GM23338 (cell line): ENCODE data around the gene ATP8A1. TPM values are rescaled to one million over a fixed set of nuclear protein-coding genes. Genes with fewer than 3 reads are reported as not detected.

ENCODE experiments used
- ATAC-seq: fragments of 200-7000 bp; cut with Tn5 transposase; 3 replicates; pipeline ENCODE4 v1.9.1; 2020
- DNase-seq: peaks from one replicate; pipeline ENCODE4 v3.0.0-alpha.2; 2015; ENCODE audit warnings: low spot score
- H2AFZ ChIP-seq: fragments of 200-600 bp; sonication (generic); 2 replicates; pipeline ENCODE4 v1.8.0; 2016; ENCODE audit warnings: antibody characterized with exemption, mild to moderate bottlenecking, moderate library complexity
- H3F3A ChIP-seq: fragments of 200-600 bp; sonication (generic); replicated peaks from 2 replicates; pipeline ENCODE4 v1.8.0; 2017; ENCODE audit warnings: antibody characterized with exemption, mixed run types, low read depth
- H3K27ac ChIP-seq: fragments of 200-600 bp; sonication (generic); 2 replicates; pipeline ENCODE4 v1.6.1; 2016; ENCODE audit warnings: low read depth
- H3K27me3 ChIP-seq: fragments of 200-600 bp; sonication (generic); 2 replicates; pipeline ENCODE4 v1.8.0; 2016; ENCODE audit warnings: mild to moderate bottlenecking, mixed run types, moderate library complexity; ENCODE audit not compliant: insufficient read depth
- H3K36me3 ChIP-seq: fragments of 200-600 bp; sonication (generic); 2 replicates; pipeline ENCODE4 v1.8.0; 2016; ENCODE audit warnings: mild to moderate bottlenecking; ENCODE audit not compliant: insufficient read depth
- H3K4me1 ChIP-seq: fragments of 200-600 bp; sonication (generic); 2 replicates; pipeline ENCODE4 v1.8.0; 2016; ENCODE audit warnings: mild to moderate bottlenecking, moderate library complexity; ENCODE audit not compliant: insufficient read depth
- H3K4me2 ChIP-seq: fragments of 200-600 bp; sonication (generic); 2 replicates; pipeline ENCODE4 v1.7.1; 2017; ENCODE audit warnings: mixed run types
- H3K4me3 ChIP-seq: fragments of 200-600 bp; sonication (generic); 2 replicates; pipeline ENCODE4 v1.6.1; 2016; ENCODE audit warnings: mixed run types
- H3K79me2 ChIP-seq: fragments of 200-600 bp; sonication (generic); replicated peaks from 2 replicates; pipeline ENCODE4 v1.8.0; 2017; ENCODE audit warnings: mild to moderate bottlenecking; ENCODE audit not compliant: insufficient read depth
- H3K9me2 ChIP-seq: fragments of 200-600 bp; sonication (generic); 2 replicates; pipeline ENCODE4 v1.8.0; 2017; ENCODE audit not compliant: insufficient read depth
- H4K20me1 ChIP-seq: fragments of 200-600 bp; sonication (generic); replicated peaks from 2 replicates; pipeline ENCODE4 v1.8.0; 2017; ENCODE audit warnings: mild to moderate bottlenecking; ENCODE audit not compliant: insufficient read depth
- H3K27ac Mint-ChIP-seq: 2 replicates; pipeline ENCODE4 v1.8.0; 2020; ENCODE audit warnings: inconsistent platforms, mild to moderate bottlenecking, moderate library complexity, mixed read lengths
- H3K27me3 Mint-ChIP-seq: 3 replicates; pipeline ENCODE4 v1.8.0; 2022; ENCODE audit warnings: low read depth, mild to moderate bottlenecking, moderate library complexity, mixed read lengths, inconsistent platforms; ENCODE audit not compliant: insufficient read depth, poor library complexity
- H3K36me3 Mint-ChIP-seq: 3 replicates; pipeline ENCODE4 v1.8.0; 2021; ENCODE audit warnings: low read depth, mild to moderate bottlenecking, inconsistent platforms, moderate library complexity, mixed read lengths
- H3K4me1 Mint-ChIP-seq: 3 replicates; pipeline ENCODE4 v1.8.0; 2020; ENCODE audit warnings: mild to moderate bottlenecking, inconsistent platforms, mixed read lengths
- H3K4me3 Mint-ChIP-seq: 3 replicates; pipeline ENCODE4 v1.8.0; 2021; ENCODE audit warnings: moderate library complexity, mild to moderate bottlenecking, inconsistent platforms, mixed read lengths
- H3K9me3 Mint-ChIP-seq: 3 replicates; pipeline ENCODE4 v1.8.0; 2020; ENCODE audit warnings: moderate library complexity, mild to moderate bottlenecking, inconsistent platforms, mixed read lengths
- CREB1 ChIP-seq: fragments of 250-450 bp; sonication (Bioruptor Pico); IDR thresholded peaks from 2 replicates; pipeline ENCODE4 v1.5.0; 2020; ENCODE audit warnings: low read depth, mild to moderate bottlenecking, moderate library complexity
- CTCF ChIP-seq, 2 experiments: fragments of 200-600 bp in 1 of 2; sonication (generic) in 1 of 2; conservative IDR thresholded peaks; 2 replicates each; pipeline versions ENCODE4 v1.5.1 to v1.6.1; 2016 to 2017; ENCODE audit warnings: antibody characterized with exemption in 2 of 2, low read depth in 2 of 2, mild to moderate bottlenecking in 2 of 2, moderate library complexity in 1 of 2
- ETS1 ChIP-seq: IDR thresholded peaks from 2 replicates; pipeline ENCODE4 v1.6.1; 2016; ENCODE audit warnings: antibody characterized with exemption
- EZH2 ChIP-seq: fragments of 200-600 bp; sonication (generic); IDR thresholded peaks from one replicate; pipeline ENCODE4 v1.8.0; 2017; ENCODE audit warnings: antibody characterized with exemption, mild to moderate bottlenecking, low read depth; ENCODE audit not compliant: unreplicated experiment
- EZH2phosphoT487 ChIP-seq: fragments of 200-600 bp; sonication (generic); IDR thresholded peaks from one replicate; pipeline ENCODE4 v1.8.1; 2018; ENCODE audit warnings: antibody characterized with exemption; ENCODE audit not compliant: unreplicated experiment
- JUNB ChIP-seq: IDR thresholded peaks from one replicate; pipeline ENCODE4 v1.6.1; 2016; ENCODE audit warnings: antibody characterized with exemption; ENCODE audit not compliant: unreplicated experiment
- NANOG ChIP-seq: IDR thresholded peaks from 2 replicates; pipeline ENCODE4 v1.6.1; 2016; ENCODE audit warnings: antibody characterized with exemption, borderline replicate concordance
- POLR2AphosphoS5 ChIP-seq: IDR thresholded peaks from 2 replicates; pipeline ENCODE4 v1.6.1; 2016; ENCODE audit warnings: antibody characterized with exemption, low read depth
- REST ChIP-seq: IDR thresholded peaks from one replicate; pipeline ENCODE4 v1.6.1; 2018; ENCODE audit warnings: antibody characterized with exemption; ENCODE audit not compliant: unreplicated experiment
- STAT1 ChIP-seq: IDR thresholded peaks from one replicate; pipeline ENCODE4 v1.6.1; 2016; ENCODE audit warnings: antibody characterized with exemption; ENCODE audit not compliant: unreplicated experiment
- ZNF114 ChIP-seq: fragments of 250-450 bp; sonication (Bioruptor Pico); IDR thresholded peaks from 2 replicates; pipeline ENCODE4 v1.5.0; 2020; ENCODE audit warnings: mild to moderate bottlenecking, moderate library complexity
- ZNF331 ChIP-seq: fragments of 250-450 bp; sonication (Bioruptor Pico); IDR thresholded peaks from 2 replicates; pipeline ENCODE4 v1.5.0; 2020; ENCODE audit warnings: low read depth, mild to moderate bottlenecking, moderate library complexity
- polyA plus RNA-seq: library from polyadenylated mRNA; unstranded; fragments of >200 nt; fragmentation: Nextera tagmentation; extraction: Ambion mirVana; gene quantifications from 2 replicates; pipeline ENCODE4 v1.2.1, GENCODE V29; 2016
- total RNA-seq: library from RNA; depleted of rRNA; stranded (reverse); fragments of >200 nt; shearing (Covaris generic); gene quantifications from 2 replicates; pipeline ENCODE4 v1.2.3, GENCODE V29; 2014

Gene ATP8A1
- total and polyA plus RNA-seq, 2 experiments from 2014 or later = 6.8 to 66.3 TPM

- Histone ChIP-seq H3K4me2 (no peak overlapping the region), H3K4me1 (no peaks in the 10 kb centered on the region), H4K20me1 (0 out of 2 replicates have a peak, but pooled peaks cover 6% of the 10 kb centered on the region), H3F3A (no peaks in the 10 kb centered on the region), H3K27me3 (no peaks in the 10 kb centered on the region), H3K27ac (no peak overlapping the region), H3K4me3 (no peak overlapping the region), H2AFZ (no peak overlapping the region), H3K36me3 (no peaks in the 10 kb centered on the region; the same call in 1 of the 2 replicates), H3K9me2 (no peaks in the 10 kb centered on the region; the same call in 1 of the 2 replicates), H3K79me2 (no peaks in the 10 kb centered on the region)
- Mint-ChIP-seq H3K4me3 (no peak overlapping the region), H3K36me3 (peaks cover 11% of the 10 kb centered on the region; the same call in 2 of the 3 replicates), H3K27me3 (peaks cover 2% of the 10 kb centered on the region), H3K9me3 (no peaks in the 10 kb centered on the region), H3K27ac (no peak overlapping the region), H3K4me1 (peaks cover 6% of the 10 kb centered on the region)
- ATAC-seq = no peak
- TF ChIP-seq EZH2 = no peak
- TF ChIP-seq ZNF331 = no peak
- no peak for TF ChIP-seq CTCF (conservative IDR thresholded peaks at IDR 0.05; ENCODE audit: low read depth in 2 of 2)
- TF ChIP-seq CREB1 (CRISPR knock-in tag) = no peak
- no peak for TF ChIP-seq ETS1
- TF ChIP-seq NANOG = no peak
- DNase-seq = no peak
Measured at GRCh38 chr4:42626629-42627146, 30.2 kb downstream of the ATP8A1 start.

GRCh38 chr4:42625329-42625728 lies 31.6 kb downstream of the ATP8A1 start:
- Histone ChIP-seq H3K4me2 (no peak overlapping the region), H3K9me2 (no peaks in the 10 kb centered on the region), H3K4me3 (no peak overlapping the region), H3F3A (no peaks in the 10 kb centered on the region), H2AFZ (no peak overlapping the region), H3K4me1 (no peaks in the 10 kb centered on the region), H4K20me1 (no peaks in the 10 kb centered on the region), H3K36me3 (no peaks in the 10 kb centered on the region; the same call in 1 of the 2 replicates), H3K27ac (no peak overlapping the region), H3K27me3 (no peaks in the 10 kb centered on the region), H3K79me2 (no peaks in the 10 kb centered on the region)
- Mint-ChIP-seq H3K27ac (no peak overlapping the region), H3K4me3 (no peak overlapping the region), H3K27me3 (peaks cover 2% of the 10 kb centered on the region), H3K36me3 (peaks cover 11% of the 10 kb centered on the region; the same call in 2 of the 3 replicates), H3K9me3 (no peaks in the 10 kb centered on the region), H3K4me1 (peaks cover 6% of the 10 kb centered on the region)
- DNase-seq = no peak
- no peak for ATAC-seq
- TF ChIP-seq REST (no peak), CREB1 (CRISPR knock-in tag) (no peak), POLR2AphosphoS5 (no peak), ZNF114 (CRISPR knock-in tag) (no peak), ETS1 (no peak), JUNB (no peak), EZH2phosphoT487 (no peak), NANOG (no peak), STAT1 (no peak), EZH2 (no peak)
